ENCODE measurements around the gene ATP6V1C2.

- TF ChIP-seq, protein P1, sequence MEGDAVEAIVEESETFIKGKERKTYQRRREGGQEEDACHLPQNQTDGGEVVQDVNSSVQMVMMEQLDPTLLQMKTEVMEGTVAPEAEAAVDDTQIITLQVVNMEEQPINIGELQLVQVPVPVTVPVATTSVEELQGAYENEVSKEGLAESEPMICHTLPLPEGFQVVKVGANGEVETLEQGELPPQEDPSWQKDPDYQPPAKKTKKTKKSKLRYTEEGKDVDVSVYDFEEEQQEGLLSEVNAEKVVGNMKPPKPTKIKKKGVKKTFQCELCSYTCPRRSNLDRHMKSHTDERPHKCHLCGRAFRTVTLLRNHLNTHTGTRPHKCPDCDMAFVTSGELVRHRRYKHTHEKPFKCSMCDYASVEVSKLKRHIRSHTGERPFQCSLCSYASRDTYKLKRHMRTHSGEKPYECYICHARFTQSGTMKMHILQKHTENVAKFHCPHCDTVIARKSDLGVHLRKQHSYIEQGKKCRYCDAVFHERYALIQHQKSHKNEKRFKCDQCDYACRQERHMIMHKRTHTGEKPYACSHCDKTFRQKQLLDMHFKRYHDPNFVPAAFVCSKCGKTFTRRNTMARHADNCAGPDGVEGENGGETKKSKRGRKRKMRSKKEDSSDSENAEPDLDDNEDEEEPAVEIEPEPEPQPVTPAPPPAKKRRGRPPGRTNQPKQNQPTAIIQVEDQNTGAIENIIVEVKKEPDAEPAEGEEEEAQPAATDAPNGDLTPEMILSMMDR (conservative IDR thresholded peaks at IDR 0.05 in 1 of 2, IDR thresholded peaks at IDR 0.05 in 1 of 2; ENCODE audit: low read depth in 1 of 2, low read length in 2 of 2), result no peak
- no peak for TF ChIP-seq EZH2 (IDR thresholded peaks at IDR 0.05; ENCODE audit: low read length, missing control alignments)
Observed at GRCh38 chr2:10772201-10772867, 50.9 kb downstream of the ATP6V1C2 start.
